OCI-LY3 (cell line): ENCODE data around the gene FXYD5.

Experiments
- H2AFZ ChIP-seq: fragments of 200-600, 300-600 bp; shearing (Covaris generic); 2 replicates; pipeline ENCODE4 v1.6.0; 2014; ENCODE audit warnings: antibody characterized with exemption, low read depth, low read length
- H3K27ac ChIP-seq: fragments of 200-600, 300-600 bp; sonication (generic); 2 replicates; pipeline ENCODE4 v1.5.1; 2014; ENCODE audit warnings: mild to moderate bottlenecking, low read length, moderate library complexity, mixed read lengths
- H3K27me3 ChIP-seq: fragments of 200-600, 300-600 bp; sonication (generic); 2 replicates; pipeline ENCODE4 v1.6.1; 2014; ENCODE audit warnings: low read depth, low read length, mixed read lengths
- H3K36me3 ChIP-seq: fragments of 200-600, 300-600 bp; sonication (generic); replicated peaks from 2 replicates; pipeline ENCODE3; 2014; ENCODE audit warnings: low read depth, low read length, mixed read lengths
- H3K4me1 ChIP-seq: fragments of 300-600, 200-600 bp; sonication (generic); 2 replicates; pipeline ENCODE4 v1.6.1; 2014; ENCODE audit warnings: low read length, mixed read lengths
- H3K4me2 ChIP-seq: fragments of 200-600, 300-600 bp; sonication (generic); 2 replicates; pipeline ENCODE4 v1.6.1; 2014; ENCODE audit warnings: low read length, mixed read lengths
- H3K4me3 ChIP-seq: fragments of 300-600, 200-600 bp; sonication (generic); 2 replicates; pipeline ENCODE4 v1.5.1; 2014; ENCODE audit warnings: antibody characterized with exemption, mild to moderate bottlenecking, low read length, moderate library complexity
- H3K79me2 ChIP-seq: fragments of 300-600, 200-600 bp; shearing (Covaris generic); 2 replicates; pipeline ENCODE4 v1.6.1; 2014; ENCODE audit warnings: mild to moderate bottlenecking, low read length, mixed read lengths
- H3K9ac ChIP-seq: fragments of 300-600, 200-600 bp; shearing (Covaris generic); 2 replicates; pipeline ENCODE4 v1.6.0; 2014; ENCODE audit warnings: mild to moderate bottlenecking, low read length, moderate library complexity
- H3K9me3 ChIP-seq: fragments of 200-600, 300-600 bp; shearing (Covaris generic); 2 replicates; pipeline ENCODE4 v1.6.1; 2014; ENCODE audit warnings: low read length, mixed read lengths; ENCODE audit not compliant: insufficient read depth
- H4K20me1 ChIP-seq: fragments of 200-600, 300-600 bp; sonication (generic); 2 replicates; pipeline ENCODE4 v1.6.1; 2016; ENCODE audit warnings: low read length, mixed read lengths; ENCODE audit not compliant: insufficient read depth
- CTCF ChIP-seq: fragments of 200-600, 300-600 bp; sonication (generic); IDR thresholded peaks from 2 replicates; pipeline ENCODE4 v1.5.1; 2014; ENCODE audit warnings: antibody characterized with exemption, low read length, low read depth
- EZH2phosphoT487 ChIP-seq: fragments of 200-600 bp; shearing (Covaris generic); IDR thresholded peaks from 2 replicates; pipeline ENCODE4 v1.6.1; 2018; ENCODE audit warnings: antibody characterized with exemption, mixed run types, low read depth

FXYD5 gene

GRCh38 chr19:35208121-35208520 is 53.6 kb downstream of the FXYD5 start:
- H3K9ac ChIP-seq, result no peak overlapping the region
- H3K4me2 ChIP-seq, result no peak overlapping the region
- H3K27ac ChIP-seq, result no peak overlapping the region
- H2AFZ ChIP-seq, result no peak overlapping the region
- no peaks in the 10 kb centered on the region for H3K27me3 ChIP-seq
- peaks cover 51% of the 10 kb centered on the region for H3K4me1 ChIP-seq
- no peaks in the 10 kb centered on the region for H3K79me2 ChIP-seq
- H3K4me3 ChIP-seq, result no peak overlapping the region
- peaks cover 9% of the 10 kb centered on the region; the same call in 1 of the 2 replicates for H3K9me3 ChIP-seq
- no peaks in the 10 kb centered on the region for H3K36me3 ChIP-seq
- TF ChIP-seq EZH2phosphoT487, result no peak
- no peak for TF ChIP-seq CTCF
- no peaks in the 10 kb centered on the region for H4K20me1 ChIP-seq

GRCh38 chr19:35209646-35210045 is 55.1 kb downstream of the FXYD5 start:
- no peaks in the 10 kb centered on the region for H4K20me1 ChIP-seq
- no peak overlapping the region for H3K27ac ChIP-seq
- no peaks in the 10 kb centered on the region for H3K36me3 ChIP-seq
- peaks cover 9% of the 10 kb centered on the region; the same call in 1 of the 2 replicates for H3K9me3 ChIP-seq
- H3K4me2 ChIP-seq, result no peak overlapping the region
- peaks cover 57% of the 10 kb centered on the region for H3K4me1 ChIP-seq
- no peaks in the 10 kb centered on the region for H3K27me3 ChIP-seq
- no peak overlapping the region for H2AFZ ChIP-seq
- no peaks in the 10 kb centered on the region for H3K79me2 ChIP-seq
- no peak for TF ChIP-seq EZH2phosphoT487
- TF ChIP-seq CTCF, result no peak
- no peak overlapping the region for H3K4me3 ChIP-seq
- H3K9ac ChIP-seq, result no peak overlapping the region

DNA sequence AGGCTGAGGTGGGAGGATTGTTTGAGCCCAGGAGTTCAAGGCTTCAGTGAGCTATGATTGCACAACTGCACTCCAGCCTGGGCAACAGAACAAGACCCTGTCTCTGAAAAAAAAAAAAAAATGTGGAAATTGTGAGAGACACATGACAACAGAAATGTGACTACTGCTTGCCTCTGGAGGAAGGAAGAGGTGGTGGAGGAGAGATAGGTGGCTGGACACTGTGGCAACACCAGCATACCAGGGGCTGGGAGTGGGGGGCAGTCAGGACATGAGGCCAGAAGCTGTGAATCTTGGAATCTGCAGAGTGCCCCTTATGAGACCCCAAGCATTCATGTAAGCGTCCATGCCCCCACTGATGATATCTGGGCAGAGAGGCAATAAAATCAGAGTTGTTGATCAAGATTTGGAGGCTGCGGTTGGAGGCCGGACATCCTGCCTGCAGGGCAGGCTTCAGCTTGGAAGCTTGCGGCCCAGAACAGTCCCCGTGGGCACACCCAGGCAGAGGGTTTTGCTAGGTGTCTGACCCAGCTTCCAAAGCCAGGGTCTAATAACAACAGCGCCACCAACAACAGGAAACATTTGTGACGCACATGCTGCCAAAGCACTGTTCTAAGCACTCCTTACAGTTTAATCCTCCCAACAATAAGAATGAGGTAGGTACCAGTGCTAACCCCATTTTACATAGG is 57.2 kb downstream of the FXYD5 start:
- H3K9me3 ChIP-seq, result no peaks in the 10 kb centered on the region; the same call in 1 of the 2 replicates
- no peaks in the 10 kb centered on the region for H3K27me3 ChIP-seq
- no peak overlapping the region for H3K4me3 ChIP-seq
- peak overlapping the region; percentile 67; the same call in 1 of the 2 replicates for H2AFZ ChIP-seq
- no peak overlapping the region for H3K27ac ChIP-seq
- TF ChIP-seq CTCF (peak; percentile 42), EZH2phosphoT487 (no peak)
- 0 out of 2 replicates have a peak overlapping the region, but pooled peaks have one; percentile 1 for H3K4me2 ChIP-seq
- H4K20me1 ChIP-seq, result no peaks in the 10 kb centered on the region
- H3K4me1 ChIP-seq, result peaks cover 51% of the 10 kb centered on the region
- no peaks in the 10 kb centered on the region for H3K36me3 ChIP-seq
- H3K9ac ChIP-seq, result no peak overlapping the region
- no peaks in the 10 kb centered on the region for H3K79me2 ChIP-seq

DNA sequence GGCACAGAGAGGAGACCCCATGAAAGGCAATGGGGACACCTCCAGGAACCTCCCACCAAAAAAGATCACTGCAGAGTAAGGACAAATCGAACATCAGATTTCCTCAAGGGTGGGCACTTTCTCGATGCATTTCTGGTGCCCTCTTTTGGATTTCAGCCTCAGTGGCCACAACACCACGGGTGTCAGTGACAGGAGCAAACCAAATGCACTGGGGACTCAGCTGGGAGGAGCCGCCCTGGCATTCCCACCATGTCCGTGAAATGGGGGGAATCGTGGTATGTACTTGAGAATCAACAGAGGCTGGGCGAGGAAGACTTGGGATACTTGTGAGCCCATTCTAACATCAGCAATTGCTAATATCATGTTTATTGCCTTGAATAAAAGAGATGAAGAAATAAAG is 57.7 kb downstream of the FXYD5 start:
- Histone ChIP-seq H3K4me3 (no peak overlapping the region), H3K27me3 (no peaks in the 10 kb centered on the region), H3K9ac (no peak overlapping the region), H3K27ac (no peak overlapping the region), H3K9me3 (no peaks in the 10 kb centered on the region; the same call in 1 of the 2 replicates), H3K4me1 (peaks cover 47% of the 10 kb centered on the region), H3K36me3 (no peaks in the 10 kb centered on the region), H3K4me2 (0 out of 2 replicates have a peak overlapping the region, but pooled peaks have one; percentile 1), H2AFZ (peak overlapping the region; percentile 67; the same call in 1 of the 2 replicates), H4K20me1 (no peaks in the 10 kb centered on the region), H3K79me2 (no peaks in the 10 kb centered on the region)
- TF ChIP-seq CTCF (peak; percentile 4; the same call in 1 of the 2 replicates), EZH2phosphoT487 (no peak)
